IMR-90 (cell line): Measurements from ENCODE around the gene PKM. TPM values are rescaled to one million over a fixed set of nuclear protein-coding genes. Genes with fewer than 3 reads are reported as not detected.

ENCODE experiments used
- ATAC-seq: fragments of 200-7000 bp; cut with Tn5 transposase; 2 replicates; pipeline ENCODE4 v1.9.1; 2020; ENCODE audit warnings: low read depth, mild to moderate bottlenecking, moderate library complexity
- BruUV-seq: library from RNA; stranded (reverse); fragments of 400-500 nt; replicated peaks from 2 replicates; lab custom pipeline; 2021; lab: Mats Ljungman, UMichigan
- CTCF ChIA-PET: fragments of 300-600 bp; formaldehyde crosslinking; extraction: SDS; loops from one replicate; lab custom pipeline; 2021; ENCODE audit warnings: antibody characterized with exemption; lab: Yijun Ruan, JAX
- POLR2A ChIA-PET: fragments of 300-600 bp; sonication (Branson Sonifier 250); formaldehyde crosslinking; loops from one replicate; lab custom pipeline; 2022; ENCODE audit warnings: antibody characterized with exemption; ENCODE audit not compliant: unreplicated experiment; lab: Charles Lee
- DNase-seq: peaks from one replicate; pipeline ENCODE4 v3.0.0; 2013
- H2AFZ ChIP-seq: replicated peaks from 2 replicates; pipeline ENCODE3; 2013; ENCODE audit warnings: low read length, mild to moderate bottlenecking; ENCODE audit not compliant: poor library complexity
- H2AK5ac ChIP-seq: 2 replicates; pipeline ENCODE4 v1.6.1; 2013; ENCODE audit warnings: low read depth, low read length, inconsistent platforms
- H2AK9ac ChIP-seq: replicated peaks from 2 replicates; pipeline ENCODE3; 2013; ENCODE audit warnings: mild to moderate bottlenecking, low read depth, low read length, moderate library complexity; ENCODE audit not compliant: poor library complexity
- H2BK120ac ChIP-seq: 2 replicates; pipeline ENCODE4 v1.6.1; 2013; ENCODE audit warnings: low read depth, low read length, inconsistent platforms
- H2BK15ac ChIP-seq: 3 replicates; pipeline ENCODE4 v1.6.1; 2013; ENCODE audit warnings: low read depth, low read length, inconsistent platforms
- H2BK20ac ChIP-seq: 2 replicates; pipeline ENCODE4 v1.6.1; 2013; ENCODE audit warnings: low read depth, mild to moderate bottlenecking, inconsistent platforms, low read length, moderate library complexity
- H2BK5ac ChIP-seq: 2 replicates; pipeline ENCODE4 v1.6.1; 2013; ENCODE audit warnings: mild to moderate bottlenecking, low read depth, low read length, inconsistent platforms; ENCODE audit not compliant: poor library complexity, severe bottlenecking
- H3K14ac ChIP-seq: replicated peaks from 2 replicates; pipeline ENCODE4 v1.6.1; 2013; ENCODE audit warnings: low read depth, low read length, inconsistent platforms
- H3K18ac ChIP-seq: 2 replicates; pipeline ENCODE4 v1.6.1; 2013; ENCODE audit warnings: low read depth, low read length, control low read depth
- H3K23ac ChIP-seq: 2 replicates; pipeline ENCODE4 v1.6.1; 2013; ENCODE audit warnings: low read depth, low read length, inconsistent platforms
- H3K27ac ChIP-seq: 2 replicates; pipeline ENCODE4 v1.5.1; 2013; ENCODE audit warnings: mild to moderate bottlenecking, control low read depth, low read length; ENCODE audit not compliant: insufficient read depth
- H3K27me3 ChIP-seq: 2 replicates; pipeline ENCODE4 v1.6.1; 2013; ENCODE audit warnings: low read length; ENCODE audit not compliant: control insufficient read depth, insufficient read depth
- H3K36me3 ChIP-seq: 2 replicates; pipeline ENCODE4 v1.6.1; 2013; ENCODE audit warnings: low read length, mixed read lengths; ENCODE audit not compliant: control insufficient read depth, insufficient read depth
- H3K4ac ChIP-seq: 2 replicates; pipeline ENCODE4 v1.6.1; 2013; ENCODE audit warnings: low read depth, low read length, inconsistent platforms
- H3K4me1 ChIP-seq: 2 replicates; pipeline ENCODE4 v1.6.1; 2013; ENCODE audit warnings: low read length, mixed read lengths; ENCODE audit not compliant: control insufficient read depth, insufficient read depth
- H3K4me2 ChIP-seq: 2 replicates; pipeline ENCODE4 v1.6.1; 2013; ENCODE audit warnings: low read depth, mild to moderate bottlenecking, control low read depth, low read length, moderate library complexity
- H3K4me3 ChIP-seq: 2 replicates; pipeline ENCODE4 v1.5.1; 2013; ENCODE audit warnings: low read depth, mild to moderate bottlenecking, control low read depth, low read length, moderate library complexity; ENCODE audit not compliant: insufficient read depth
- H3K56ac ChIP-seq: 2 replicates; pipeline ENCODE4 v1.6.1; 2013; ENCODE audit warnings: low read length, inconsistent platforms; ENCODE audit not compliant: insufficient read depth; ENCODE audit errors: extremely low read depth
- H3K79me1 ChIP-seq, 2 experiments: 2 replicates each; pipeline ENCODE4 v1.6.1; 2013; ENCODE audit warnings: low read length in 2 of 2, inconsistent platforms in 1 of 2, low read depth in 1 of 2
- H3K9ac ChIP-seq: 2 replicates; pipeline ENCODE4 v1.6.1; 2013; ENCODE audit warnings: low read depth, low read length, control low read depth
- H3K9me1 ChIP-seq: 2 replicates; pipeline ENCODE4 v1.6.1; 2013; ENCODE audit warnings: low read length, inconsistent platforms; ENCODE audit not compliant: insufficient read depth
- H3K9me3 ChIP-seq: 2 replicates; pipeline ENCODE4 v1.6.1; 2013; ENCODE audit warnings: low read length; ENCODE audit not compliant: control insufficient read depth, insufficient read depth
- H4K20me1 ChIP-seq: 2 replicates; pipeline ENCODE4 v1.6.1; 2013; ENCODE audit warnings: low read length, inconsistent platforms; ENCODE audit not compliant: insufficient read depth
- H4K5ac ChIP-seq: 2 replicates; pipeline ENCODE4 v1.6.1; 2013; ENCODE audit warnings: mild to moderate bottlenecking, low read depth, low read length, control low read depth
- H4K8ac ChIP-seq, 2 experiments: 2 replicates each; pipeline ENCODE4 v1.6.1; 2013; ENCODE audit warnings: low read depth in 2 of 2, low read length in 2 of 2, control low read depth in 1 of 2, inconsistent platforms in 1 of 2
- H4K91ac ChIP-seq: 2 replicates; pipeline ENCODE4 v1.6.1; 2013; ENCODE audit warnings: low read depth, low read length, inconsistent platforms; ENCODE audit not compliant: insufficient read depth
- BHLHE40 ChIP-seq: fragments of 150-350 bp; IDR thresholded peaks from 2 replicates; pipeline ENCODE4 v1.6.1; 2016; ENCODE audit warnings: mild to moderate bottlenecking, low read depth, low read length
- CEBPB ChIP-seq: IDR thresholded peaks from 2 replicates; pipeline ENCODE4 v1.6.1; 2012; ENCODE audit warnings: low read depth, low read length, improper control_type of control experiment
- CHD1 ChIP-seq: IDR thresholded peaks from 2 replicates; pipeline ENCODE4 v1.6.1; 2012; ENCODE audit warnings: low read depth, low read length, improper control_type of control experiment
- CTCF ChIP-seq: conservative IDR thresholded peaks from 2 replicates; pipeline ENCODE4 v1.5.1; 2012; ENCODE audit warnings: mild to moderate bottlenecking, low read depth, low read length, improper control_type of control experiment
- ELK1 ChIP-seq: fragments of 150-350 bp; IDR thresholded peaks from 2 replicates; pipeline ENCODE4 v1.6.1; 2016; ENCODE audit warnings: low read depth, mild to moderate bottlenecking, low read length, moderate library complexity, borderline replicate concordance
- FOS ChIP-seq: fragments of 150-350 bp; IDR thresholded peaks from 2 replicates; pipeline ENCODE4 v1.6.1; 2016; ENCODE audit warnings: low read depth, low read length
- MAFK ChIP-seq: IDR thresholded peaks from 2 replicates; pipeline ENCODE4 v1.6.1; 2012; ENCODE audit warnings: low read depth, low read length, improper control_type of control experiment
- MAZ ChIP-seq: IDR thresholded peaks from 2 replicates; pipeline ENCODE4 v1.6.1; 2012; ENCODE audit warnings: low read depth, mild to moderate bottlenecking, low read length, improper control_type of control experiment, moderate library complexity, borderline replicate concordance
- MXI1 ChIP-seq: IDR thresholded peaks from 2 replicates; pipeline ENCODE4 v1.6.1; 2012; ENCODE audit warnings: low read depth, mild to moderate bottlenecking, low read length, moderate library complexity, borderline replicate concordance
- NFE2L2 ChIP-seq: fragments of 150-350 bp; IDR thresholded peaks from 2 replicates; pipeline ENCODE4 v1.6.1; 2016; ENCODE audit warnings: low read depth, mild to moderate bottlenecking, low read length
- RAD21 ChIP-seq: IDR thresholded peaks from 2 replicates; pipeline ENCODE4 v1.6.1; 2012; ENCODE audit warnings: low read length, improper control_type of control experiment
- RCOR1 ChIP-seq: IDR thresholded peaks from 2 replicates; pipeline ENCODE4 v1.6.1; 2012; ENCODE audit warnings: mild to moderate bottlenecking, low read length, improper control_type of control experiment; ENCODE audit not compliant: insufficient replicate concordance
- RFX5 ChIP-seq: IDR thresholded peaks from 2 replicates; pipeline ENCODE4 v1.8.0; 2012; ENCODE audit warnings: low read depth, mild to moderate bottlenecking, low read length, moderate library complexity
- SMC3 ChIP-seq: fragments of 150-350 bp; IDR thresholded peaks from 2 replicates; pipeline ENCODE4 v1.6.1; 2016; ENCODE audit warnings: low read depth, mild to moderate bottlenecking, antibody characterized with exemption, low read length, moderate library complexity
- USF2 ChIP-seq: fragments of 150-350 bp; IDR thresholded peaks from 2 replicates; pipeline ENCODE4 v1.6.1; 2017; ENCODE audit warnings: mild to moderate bottlenecking, antibody characterized with exemption, low read length, low read depth
- WGBS, 2 experiments: methylation state at CpG; one replicate each; pipeline versions ENCODE4 v1.1.5 to v1.1.7; 2013; ENCODE audit warnings: missing lambda C conversion rate in 2 of 2; ENCODE audit not compliant: insufficient read length in 1 of 2; ENCODE audit errors: extremely low coverage in 2 of 2; 5-methylcytosine and 5-hydroxymethylcytosine counted together
- dilution Hi-C: fragments of 300-500 bp; cut with HindIII; formaldehyde crosslinking; loops from one replicate; pipeline ENCODE4 v1.14.3; 2018; ENCODE audit warnings: low sequenced_read_pairs; ENCODE audit not compliant: unreplicated experiment
- in situ Hi-C: fragments of 300-500 bp; cut with MboI; formaldehyde crosslinking; loops from 3 replicates; pipeline ENCODE4 v1.14.3; 2019; ENCODE audit warnings: low sequenced_read_pairs, inconsistent platforms, mixed read lengths
- intact Hi-C: fragments of 100-400 bp; cut with micrococcal nuclease; formaldehyde crosslinking; loops from 2 replicates; pipeline ENCODE4 v1.10.0; 2022
- polyA plus RNA-seq, 3 experiments: library from polyadenylated mRNA; depleted of rRNA; stranded (reverse); fragments of >200 nt; gene quantifications; 2 replicates each; pipeline ENCODE4 v1.2.3, GENCODE V29; 2012; ENCODE audit warnings: low replicate concordance in 1 of 3
- total RNA-seq: library from RNA; depleted of rRNA; stranded (reverse); fragments of >200 nt; gene quantifications from 2 replicates; pipeline ENCODE4 v1.2.3, GENCODE V29; 2012

The PKM gene
- total and polyA plus RNA-seq, 2 of the 4 experiments (the other 2 are of a cell fraction) = 2,219 to 3,859 TPM

- intact Hi-C loops = no loop called here
- CTCF ChIA-PET = no interaction called here
Measured at GRCh38 chr15:72169236-72169920, 61.6 kb downstream of the PKM start.

More at GRCh38 chr15:72169236-72169920, 61.6 kb downstream of the PKM start:
- BruUV-seq = no TSS peak
- POLR2A ChIA-PET = no interaction called here
- ATAC-seq = no peak
- H4K5ac ChIP-seq = no peak overlapping the region
- WGBS, 2 experiments = 61% methylated on average over 3 of the region's 10 CpGs; no CpG with 5 or more reads in 1 of the 2 experiments
- no peak overlapping the region for H3K18ac ChIP-seq
- H3K4me3 ChIP-seq = no peak overlapping the region
- no peak overlapping the region for H2AK5ac ChIP-seq
- H3K27me3 ChIP-seq = peaks cover 68% of the 10 kb centered on the region
- no peak for DNase-seq
- no peaks in the 10 kb centered on the region for H4K20me1 ChIP-seq
- H2BK5ac ChIP-seq = no peak overlapping the region
- TF ChIP-seq MXI1 = no peak
- TF ChIP-seq CHD1 = no peak
- no peak for TF ChIP-seq CTCF
- no peak for TF ChIP-seq MAFK
- no peak for TF ChIP-seq RFX5
- no peak for TF ChIP-seq CEBPB
- TF ChIP-seq MAZ = no peak
- TF ChIP-seq RCOR1 = no peak
- TF ChIP-seq NFE2L2 = no peak
- TF ChIP-seq SMC3 = no peak
- no peak for TF ChIP-seq USF2
- no peak for TF ChIP-seq BHLHE40
- no peak for TF ChIP-seq FOS
- no peak for TF ChIP-seq ELK1
- TF ChIP-seq RAD21 = no peak
- H4K91ac ChIP-seq = no peak overlapping the region
- H2BK20ac ChIP-seq = no peak overlapping the region
- no peak overlapping the region for H2BK120ac ChIP-seq
- no peak overlapping the region for H3K27ac ChIP-seq
- H3K4ac ChIP-seq = no peak overlapping the region
- no peak overlapping the region for H4K8ac ChIP-seq
- H2BK15ac ChIP-seq = no peak overlapping the region
- no peak overlapping the region for H3K23ac ChIP-seq
- H3K36me3 ChIP-seq = no peaks in the 10 kb centered on the region
- no peak overlapping the region for H3K9ac ChIP-seq
- dilution Hi-C loops = no loop called here
- in situ Hi-C loops = no loop called here
- H2AFZ ChIP-seq = no peak overlapping the region
- peaks cover 12% of the 10 kb centered on the region for H3K4me1 ChIP-seq
- no peaks in the 10 kb centered on the region for H3K9me3 ChIP-seq
- H3K79me1 ChIP-seq = no peaks in the 10 kb centered on the region
- H3K14ac ChIP-seq = no peak overlapping the region
- no peak overlapping the region for H2AK9ac ChIP-seq
- H3K4me2 ChIP-seq = no peak overlapping the region
- no peak overlapping the region for H3K56ac ChIP-seq
- H3K9me1 ChIP-seq = no peaks in the 10 kb centered on the region; the same call in none of the 2 replicates
